ACC112 (cell line): ENCODE data around the gene ATP13A4.

Source experiments
- H2AFZ ChIP-seq: fragments of 200-600 bp; sonication (generic); one replicate; pipeline ENCODE4 v1.6.0; 2017; ENCODE audit warnings: antibody characterized with exemption, low read length; ENCODE audit not compliant: unreplicated experiment
- H3K27ac ChIP-seq: fragments of 200-600 bp; sonication (generic); 2 replicates; pipeline ENCODE4 v1.5.1; 2014; ENCODE audit warnings: low read depth, mild to moderate bottlenecking, antibody characterized with exemption, low read length, moderate library complexity
- H3K27me3 ChIP-seq: fragments of 200-600 bp; sonication (generic); 2 replicates; pipeline ENCODE4 v1.6.1; 2014; ENCODE audit warnings: mild to moderate bottlenecking, antibody characterized with exemption, low read length, moderate library complexity, mixed read lengths; ENCODE audit not compliant: insufficient read depth
- H3K36me3 ChIP-seq: fragments of 200-600 bp; sonication (generic); 2 replicates; pipeline ENCODE4 v1.6.1; 2016; ENCODE audit warnings: mild to moderate bottlenecking, antibody characterized with exemption, low read length, moderate library complexity, mixed read lengths; ENCODE audit not compliant: insufficient read depth
- H3K4me1 ChIP-seq: fragments of 200-600 bp; sonication (generic); one replicate; pipeline ENCODE4 v1.6.1; 2016; ENCODE audit warnings: low read length, mixed read lengths; ENCODE audit not compliant: insufficient read depth, unreplicated experiment, control insufficient read depth
- H3K4me3 ChIP-seq: fragments of 200-600 bp; sonication (generic); 2 replicates; pipeline ENCODE4 v1.5.1; 2014; ENCODE audit warnings: mild to moderate bottlenecking, low read depth, low read length
- H3K79me2 ChIP-seq: fragments of 200-600 bp; sonication (generic); one replicate; pipeline ENCODE4 v1.6.0; 2016; ENCODE audit warnings: low read length; ENCODE audit not compliant: control insufficient read depth, unreplicated experiment, insufficient read depth

Gene ATP13A4

GRCh38 chr3:193554811-193555210 lies at the start of gene ATP13A4:
ATP13A4 (minus strand) TSS chr3:193554895; CDS start chr3:193554799, 96 bp downstream.
- Histone ChIP-seq H3K4me3 (no peak within 1 kb of the TSS), H3K4me1 (no peaks in the 10 kb centered on the region), H3K36me3 (no peaks in the 10 kb centered on the region), H2AFZ (no peak within 1 kb of the TSS), H3K79me2 (no peaks in the 10 kb centered on the region), H3K27me3 (peaks cover 30% of the 10 kb centered on the region), H3K27ac (no peak within 1 kb of the TSS)

GRCh38 chr3:193599393-193599792 lies 44.7 kb upstream of the ATP13A4 start:
- Histone ChIP-seq H3K4me3 (no peak overlapping the region), H3K36me3 (peaks cover 23% of the 10 kb centered on the region), H2AFZ (no peak overlapping the region), H3K79me2 (peaks cover 90% of the 10 kb centered on the region), H3K4me1 (peaks cover 24% of the 10 kb centered on the region), H3K27me3 (no peaks in the 10 kb centered on the region), H3K27ac (no peak overlapping the region)

GRCh38 chr3:193598202-193598601 lies 43.5 kb upstream of the ATP13A4 start:
- H2AFZ ChIP-seq: no peak overlapping the region
- H3K79me2 ChIP-seq: peaks cover 95% of the 10 kb centered on the region
- peaks cover 21% of the 10 kb centered on the region for H3K36me3 ChIP-seq
- no peak overlapping the region for H3K4me3 ChIP-seq
- H3K27ac ChIP-seq: no peak overlapping the region
- H3K4me1 ChIP-seq: peaks cover 27% of the 10 kb centered on the region
- no peaks in the 10 kb centered on the region for H3K27me3 ChIP-seq

- H2AFZ ChIP-seq: no peak overlapping the region
- peaks cover 19% of the 10 kb centered on the region for H3K36me3 ChIP-seq
- no peak overlapping the region for H3K27ac ChIP-seq
- H3K4me1 ChIP-seq: peaks cover 24% of the 10 kb centered on the region
- H3K79me2 ChIP-seq: peaks cover 78% of the 10 kb centered on the region
- H3K4me3 ChIP-seq: no peak overlapping the region
- H3K27me3 ChIP-seq: no peaks in the 10 kb centered on the region
Observed at GRCh38 chr3:193595939-193596487, 41.3 kb upstream of the ATP13A4 start.

- H3K79me2 ChIP-seq: peaks cover 69% of the 10 kb centered on the region
- H3K4me3 ChIP-seq: peak overlapping the region; percentile 96
- H3K27ac ChIP-seq: 0 out of 2 replicates have a peak overlapping the region, but pooled peaks have one; percentile 1
- peaks cover 19% of the 10 kb centered on the region for H3K36me3 ChIP-seq
- no peak overlapping the region for H2AFZ ChIP-seq
- peaks cover 22% of the 10 kb centered on the region for H3K4me1 ChIP-seq
- no peaks in the 10 kb centered on the region for H3K27me3 ChIP-seq
Observed at GRCh38 chr3:193594946-193595689, 40.4 kb upstream of the ATP13A4 start.

GRCh38 chr3:193593668-193594030 lies 39.0 kb upstream of the ATP13A4 start:
- Histone ChIP-seq H3K79me2 (peaks cover 54% of the 10 kb centered on the region), H3K4me1 (peaks cover 22% of the 10 kb centered on the region), H3K4me3 (peak overlapping the region; percentile 96), H3K36me3 (peaks cover 14% of the 10 kb centered on the region), H3K27ac (peak overlapping the region; percentile 81), H2AFZ (peak overlapping the region; percentile 97), H3K27me3 (no peaks in the 10 kb centered on the region)

- H3K27ac ChIP-seq: peak within 1 kb of the TSS; percentile 81
- H3K4me1 ChIP-seq: peaks cover 22% of the 10 kb centered on the region
- peaks cover 48% of the 10 kb centered on the region for H3K79me2 ChIP-seq
- peak within 1 kb of the TSS; percentile 97 for H2AFZ ChIP-seq
- peaks cover 8% of the 10 kb centered on the region; the same call in 1 of the 2 replicates for H3K36me3 ChIP-seq
- H3K27me3 ChIP-seq: no peaks in the 10 kb centered on the region
- peak within 1 kb of the TSS; percentile 96 for H3K4me3 ChIP-seq
Observed at GRCh38 chr3:193592841-193593667, 38.4 kb upstream of the ATP13A4 start, which contains the start of gene OPA1. OPA1 (plus strand) TSS chr3:193593208; CDS start chr3:193593378, 170 bp downstream.

- Histone ChIP-seq H3K27ac (no peak overlapping the region), H3K4me1 (peaks cover 18% of the 10 kb centered on the region), H2AFZ (peak overlapping the region; percentile 39), H3K27me3 (no peaks in the 10 kb centered on the region), H3K79me2 (peaks cover 25% of the 10 kb centered on the region), H3K4me3 (no peak overlapping the region), H3K36me3 (no peaks in the 10 kb centered on the region)
Observed at GRCh38 chr3:193590088-193590856, 35.6 kb upstream of the ATP13A4 start.

GRCh38 chr3:193589616-193590015 lies 34.9 kb upstream of the ATP13A4 start:
- H2AFZ ChIP-seq: no peak overlapping the region
- no peaks in the 10 kb centered on the region for H3K27me3 ChIP-seq
- peaks cover 18% of the 10 kb centered on the region for H3K79me2 ChIP-seq
- no peak overlapping the region for H3K4me3 ChIP-seq
- peaks cover 13% of the 10 kb centered on the region for H3K4me1 ChIP-seq
- H3K36me3 ChIP-seq: no peaks in the 10 kb centered on the region
- H3K27ac ChIP-seq: no peak overlapping the region

GRCh38 chr3:193589129-193589528 lies 34.4 kb upstream of the ATP13A4 start:
- Histone ChIP-seq H3K79me2 (peaks cover 13% of the 10 kb centered on the region), H3K36me3 (no peaks in the 10 kb centered on the region), H2AFZ (no peak overlapping the region), H3K4me3 (no peak overlapping the region), H3K27ac (no peak overlapping the region), H3K4me1 (peaks cover 8% of the 10 kb centered on the region), H3K27me3 (no peaks in the 10 kb centered on the region)
